DND-41 (cell line): ENCODE data around the gene MARK2.

Experiments used
- ATAC-seq: fragments of 200-7000 bp; cut with Tn5 transposase; 3 replicates; pipeline ENCODE4 v1.9.1; 2021; ENCODE audit warnings: low read depth; ENCODE audit not compliant: insufficient read depth
- DNase-seq: peaks from one replicate; pipeline ENCODE4 v3.0.0-alpha.2; 2020
- H2AFZ ChIP-seq: 2 replicates; pipeline ENCODE4 v1.6.0; 2012; ENCODE audit warnings: low read depth, low read length
- H3K27ac ChIP-seq: 2 replicates; pipeline ENCODE4 v1.5.1; 2012; ENCODE audit warnings: low read length, inconsistent platforms
- H3K27me3 ChIP-seq: fragments of 200-600 bp; sonication (generic); 2 replicates; pipeline ENCODE4 v1.6.0; 2012; ENCODE audit warnings: low read length, mild to moderate bottlenecking, inconsistent platforms; ENCODE audit not compliant: insufficient read depth, poor library complexity
- H3K36me3 ChIP-seq: 2 replicates; pipeline ENCODE4 v1.5.1; 2012; ENCODE audit warnings: low read length, inconsistent platforms; ENCODE audit not compliant: insufficient read depth
- H3K4me1 ChIP-seq: 2 replicates; pipeline ENCODE4 v1.5.1; 2012; ENCODE audit warnings: mild to moderate bottlenecking, low read length; ENCODE audit not compliant: insufficient read depth
- H3K4me2 ChIP-seq: 2 replicates; pipeline ENCODE4 v1.6.0; 2012; ENCODE audit warnings: mild to moderate bottlenecking, moderate library complexity, low read length, inconsistent platforms; ENCODE audit not compliant: insufficient read depth
- H3K4me3 ChIP-seq, 2 experiments: fragments of 200-600 bp in 1 of 2; shearing (Covaris generic) in 1 of 2; 2 replicates each; pipeline ENCODE4 v1.5.1; 2012 to 2016; ENCODE audit warnings: inconsistent platforms in 2 of 2, low read length in 2 of 2, mild to moderate bottlenecking in 2 of 2, low read depth in 1 of 2, moderate library complexity in 1 of 2
- H3K79me2 ChIP-seq: 2 replicates; pipeline ENCODE4 v1.6.0; 2012; ENCODE audit warnings: low read length, inconsistent platforms; ENCODE audit not compliant: insufficient read depth
- H3K9ac ChIP-seq: 2 replicates; pipeline ENCODE4 v1.6.0; 2012; ENCODE audit warnings: low read depth, mild to moderate bottlenecking, inconsistent platforms, low read length, moderate library complexity
- H3K9me3 ChIP-seq: 2 replicates; pipeline ENCODE4 v1.5.1; 2012; ENCODE audit warnings: low read length, moderate library complexity, mild to moderate bottlenecking, inconsistent platforms; ENCODE audit not compliant: insufficient read depth, severe bottlenecking
- H4K20me1 ChIP-seq: 2 replicates; pipeline ENCODE4 v1.6.0; 2012; ENCODE audit warnings: low read length; ENCODE audit not compliant: insufficient read depth
- EZH2 ChIP-seq: IDR thresholded peaks from 3 replicates; pipeline ENCODE4 v1.6.1; 2012; ENCODE audit warnings: borderline replicate concordance, low read depth, mild to moderate bottlenecking, moderate library complexity, low read length, inconsistent platforms; ENCODE audit not compliant: severe bottlenecking
- TF ChIP-seq, protein P1 (sequence below): IDR thresholded peaks from 2 replicates; pipeline ENCODE4 v1.5.1; 2012; ENCODE audit warnings: borderline replicate concordance, low read length, moderate library complexity, mild to moderate bottlenecking; ENCODE audit not compliant: poor library complexity, severe bottlenecking; ENCODE audit errors: extremely low read depth

Gene MARK2

GRCh38 chr11:63897459-63898146 is 58.7 kb downstream of the MARK2 start:
- H3K27me3 ChIP-seq = no peaks in the 10 kb centered on the region
- no peak overlapping the region for H2AFZ ChIP-seq
- no peak overlapping the region for H3K4me3 ChIP-seq
- no peak for DNase-seq
- peaks cover 81% of the 10 kb centered on the region for H3K36me3 ChIP-seq
- H3K79me2 ChIP-seq = peaks cover 21% of the 10 kb centered on the region
- no peak for ATAC-seq
- H3K9me3 ChIP-seq = no peaks in the 10 kb centered on the region
- H3K27ac ChIP-seq = no peak overlapping the region
- TF ChIP-seq EZH2 = no peak
- TF ChIP-seq, protein P1, sequence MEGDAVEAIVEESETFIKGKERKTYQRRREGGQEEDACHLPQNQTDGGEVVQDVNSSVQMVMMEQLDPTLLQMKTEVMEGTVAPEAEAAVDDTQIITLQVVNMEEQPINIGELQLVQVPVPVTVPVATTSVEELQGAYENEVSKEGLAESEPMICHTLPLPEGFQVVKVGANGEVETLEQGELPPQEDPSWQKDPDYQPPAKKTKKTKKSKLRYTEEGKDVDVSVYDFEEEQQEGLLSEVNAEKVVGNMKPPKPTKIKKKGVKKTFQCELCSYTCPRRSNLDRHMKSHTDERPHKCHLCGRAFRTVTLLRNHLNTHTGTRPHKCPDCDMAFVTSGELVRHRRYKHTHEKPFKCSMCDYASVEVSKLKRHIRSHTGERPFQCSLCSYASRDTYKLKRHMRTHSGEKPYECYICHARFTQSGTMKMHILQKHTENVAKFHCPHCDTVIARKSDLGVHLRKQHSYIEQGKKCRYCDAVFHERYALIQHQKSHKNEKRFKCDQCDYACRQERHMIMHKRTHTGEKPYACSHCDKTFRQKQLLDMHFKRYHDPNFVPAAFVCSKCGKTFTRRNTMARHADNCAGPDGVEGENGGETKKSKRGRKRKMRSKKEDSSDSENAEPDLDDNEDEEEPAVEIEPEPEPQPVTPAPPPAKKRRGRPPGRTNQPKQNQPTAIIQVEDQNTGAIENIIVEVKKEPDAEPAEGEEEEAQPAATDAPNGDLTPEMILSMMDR = no peak
- peaks cover 27% of the 10 kb centered on the region for H4K20me1 ChIP-seq
- H3K4me2 ChIP-seq = no peak overlapping the region
- H3K4me1 ChIP-seq = no peaks in the 10 kb centered on the region
- no peak overlapping the region for H3K9ac ChIP-seq

DNA sequence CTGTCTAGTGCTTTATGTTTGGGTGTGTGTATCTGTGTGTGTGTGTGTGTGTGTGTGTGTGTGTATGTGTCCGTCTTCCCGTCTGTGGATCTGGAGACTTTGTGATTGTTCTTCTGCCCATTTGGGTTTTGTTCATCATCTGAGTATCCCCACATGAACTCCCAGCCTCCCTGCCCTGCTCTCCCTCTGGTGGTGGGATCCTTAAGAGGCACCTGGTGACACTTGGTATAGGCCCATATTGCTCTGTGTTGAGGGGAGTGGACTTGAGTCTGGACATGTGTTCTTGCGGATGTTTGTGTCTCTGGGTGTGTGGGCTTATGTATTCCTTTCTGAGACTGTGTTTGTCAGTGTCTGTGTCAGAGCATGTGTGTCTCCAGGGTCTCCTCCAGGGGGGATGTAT is 62.8 kb downstream of the MARK2 start:
- no peak overlapping the region for H3K9ac ChIP-seq
- H3K27me3 ChIP-seq = no peaks in the 10 kb centered on the region
- H3K4me3 ChIP-seq = no peak overlapping the region
- DNase-seq (no peak), ATAC-seq (no peak)
- H3K4me1 ChIP-seq = no peaks in the 10 kb centered on the region
- H3K36me3 ChIP-seq = peaks cover 92% of the 10 kb centered on the region
- no peaks in the 10 kb centered on the region for H3K79me2 ChIP-seq
- no peak overlapping the region for H3K4me2 ChIP-seq
- no peak overlapping the region for H2AFZ ChIP-seq
- no peaks in the 10 kb centered on the region for H3K9me3 ChIP-seq
- 0 out of 2 replicates have a peak, but pooled peaks cover 9% of the 10 kb centered on the region for H4K20me1 ChIP-seq
- H3K27ac ChIP-seq = no peak overlapping the region
- no peak for TF ChIP-seq EZH2
- TF ChIP-seq, protein P1 = peak; percentile 49

GRCh38 chr11:63903884-63904283 is 65.0 kb downstream of the MARK2 start:
- no peak for DNase-seq
- Histone ChIP-seq H3K4me2 (no peak overlapping the region), H2AFZ (no peak overlapping the region), H3K9me3 (no peaks in the 10 kb centered on the region), H3K4me3 (no peak overlapping the region), H3K27ac (no peak overlapping the region), H3K9ac (no peak overlapping the region), H3K27me3 (no peaks in the 10 kb centered on the region), H3K36me3 (peaks cover 92% of the 10 kb centered on the region), H4K20me1 (peaks cover 13% of the 10 kb centered on the region; the same call in 1 of the 2 replicates), H3K4me1 (no peaks in the 10 kb centered on the region), H3K79me2 (no peaks in the 10 kb centered on the region)
- ATAC-seq = no peak
- TF ChIP-seq, protein P1 = no peak
- TF ChIP-seq EZH2 = no peak
